ENCODE measurements around the gene CX3CR1.
A peak's percentile ranks its signal among the peaks of the same experiment; 100 is the strongest.

CX3CR1 gene

GRCh38 chr3:39291903-39292329 is 12.1 kb upstream of the CX3CR1 start:
- DNase-seq: peak; percentile 31 to 82 (median 56)

- DNase-seq: no peak
Observed at GRCh38 chr3:39290255-39290654, 10.4 kb upstream of the CX3CR1 start.

- DNase-seq: no peak
Observed at GRCh38 chr3:39289107-39289506, 9.3 kb upstream of the CX3CR1 start.

GRCh38 chr3:39288300-39288808 is 8.5 kb upstream of the CX3CR1 start:
- DNase-seq: peak; percentile 52 to 72 (median 65)

- DNase-seq: no peak
Observed at GRCh38 chr3:39287216-39288164, 7.7 kb upstream of the CX3CR1 start.

GRCh38 chr3:39286771-39287170 is 6.9 kb upstream of the CX3CR1 start:
- no peak for DNase-seq

- DNase-seq: no peak
Observed at GRCh38 chr3:39285332-39285731, 5.5 kb upstream of the CX3CR1 start.

- DNase-seq: no peak
Observed at GRCh38 chr3:39284457-39284881, 4.6 kb upstream of the CX3CR1 start.

GRCh38 chr3:39282057-39282456 is 2.2 kb upstream of the CX3CR1 start:
- DNase-seq: no peak

- no peak for DNase-seq
Observed at GRCh38 chr3:39281533-39281932, 1.7 kb upstream of the CX3CR1 start.

GRCh38 chr3:39280571-39280970 is 735 bp upstream of the CX3CR1 start:
- no peak for DNase-seq

GRCh38 chr3:39278616-39278935 is 1.3 kb downstream of the CX3CR1 start:
- no peak for DNase-seq

GRCh38 chr3:39277893-39278615 is 1.8 kb downstream of the CX3CR1 start:
- DNase-seq: no peak

- no peak for DNase-seq
Observed at GRCh38 chr3:39276746-39277145, 3.1 kb downstream of the CX3CR1 start.

- no peak for DNase-seq
Observed at GRCh38 chr3:39275963-39276593, 3.8 kb downstream of the CX3CR1 start.

- no peak for DNase-seq
Observed at GRCh38 chr3:39275052-39275451, 4.8 kb downstream of the CX3CR1 start.

- DNase-seq: no peak
Observed at GRCh38 chr3:39273119-39273518, 6.7 kb downstream of the CX3CR1 start.

- no peak for DNase-seq
Observed at GRCh38 chr3:39272191-39272590, 7.6 kb downstream of the CX3CR1 start.

- no peak for DNase-seq
Observed at GRCh38 chr3:39271363-39271914, 8.4 kb downstream of the CX3CR1 start.

- DNase-seq: no peak
Observed at GRCh38 chr3:39269528-39269927, 10.3 kb downstream of the CX3CR1 start.

- no peak for DNase-seq
Observed at GRCh38 chr3:39268549-39268900, 11.3 kb downstream of the CX3CR1 start.

GRCh38 chr3:39267631-39268548 is 11.9 kb downstream of the CX3CR1 start:
- DNase-seq: peak in 5 of 6 experiments; percentile 11 to 29 (median 18)

Data from stimulated activated naive CD4-positive, alpha-beta T cell (primary cell).